B cell (primary cell): ENCODE data around the gene PCDHB2.

ENCODE experiments used
- EZH2 ChIP-seq: IDR thresholded peaks from 2 replicates; pipeline ENCODE4 v1.6.1; 2012; ENCODE audit warnings: borderline replicate concordance, low read depth, mild to moderate bottlenecking, moderate library complexity, low read length; ENCODE audit not compliant: insufficient read depth, poor library complexity, severe bottlenecking
- TF ChIP-seq, protein P1 (sequence below): fragments of 200-600 bp; IDR thresholded peaks from one replicate; pipeline ENCODE4 v1.8.0; 2022; ENCODE audit warnings: antibody characterized with exemption, mild to moderate bottlenecking

DNA sequence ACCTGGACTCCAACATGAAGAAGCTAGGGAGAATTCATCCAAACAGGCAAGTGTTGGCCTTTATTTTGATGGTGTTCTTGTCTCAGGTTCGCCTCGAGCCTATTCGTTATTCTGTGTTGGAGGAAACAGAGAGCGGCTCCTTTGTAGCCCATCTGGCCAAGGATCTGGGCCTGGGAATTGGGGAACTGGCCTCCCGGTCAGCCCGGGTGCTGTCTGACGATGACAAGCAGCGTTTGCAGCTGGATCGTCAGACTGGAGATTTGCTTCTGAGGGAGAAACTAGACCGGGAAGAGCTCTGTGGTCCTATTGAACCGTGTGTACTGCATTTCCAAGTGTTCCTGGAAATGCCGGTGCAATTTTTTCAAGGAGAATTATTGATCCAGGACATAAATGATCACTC is 27.6 kb downstream of the PCDHB2 start:
- TF ChIP-seq, protein P1, sequence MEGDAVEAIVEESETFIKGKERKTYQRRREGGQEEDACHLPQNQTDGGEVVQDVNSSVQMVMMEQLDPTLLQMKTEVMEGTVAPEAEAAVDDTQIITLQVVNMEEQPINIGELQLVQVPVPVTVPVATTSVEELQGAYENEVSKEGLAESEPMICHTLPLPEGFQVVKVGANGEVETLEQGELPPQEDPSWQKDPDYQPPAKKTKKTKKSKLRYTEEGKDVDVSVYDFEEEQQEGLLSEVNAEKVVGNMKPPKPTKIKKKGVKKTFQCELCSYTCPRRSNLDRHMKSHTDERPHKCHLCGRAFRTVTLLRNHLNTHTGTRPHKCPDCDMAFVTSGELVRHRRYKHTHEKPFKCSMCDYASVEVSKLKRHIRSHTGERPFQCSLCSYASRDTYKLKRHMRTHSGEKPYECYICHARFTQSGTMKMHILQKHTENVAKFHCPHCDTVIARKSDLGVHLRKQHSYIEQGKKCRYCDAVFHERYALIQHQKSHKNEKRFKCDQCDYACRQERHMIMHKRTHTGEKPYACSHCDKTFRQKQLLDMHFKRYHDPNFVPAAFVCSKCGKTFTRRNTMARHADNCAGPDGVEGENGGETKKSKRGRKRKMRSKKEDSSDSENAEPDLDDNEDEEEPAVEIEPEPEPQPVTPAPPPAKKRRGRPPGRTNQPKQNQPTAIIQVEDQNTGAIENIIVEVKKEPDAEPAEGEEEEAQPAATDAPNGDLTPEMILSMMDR: no peak
- TF ChIP-seq EZH2: no peak
